Raji (cell line): Measurements from ENCODE around the gene PDE4D.

Experiments
- POLR2A ChIP-seq: IDR thresholded peaks from 2 replicates; pipeline ENCODE4 v1.6.1; 2011; ENCODE audit warnings: low read depth, low read length, control low read depth; ENCODE audit not compliant: insufficient read depth

Gene PDE4D

DNA sequence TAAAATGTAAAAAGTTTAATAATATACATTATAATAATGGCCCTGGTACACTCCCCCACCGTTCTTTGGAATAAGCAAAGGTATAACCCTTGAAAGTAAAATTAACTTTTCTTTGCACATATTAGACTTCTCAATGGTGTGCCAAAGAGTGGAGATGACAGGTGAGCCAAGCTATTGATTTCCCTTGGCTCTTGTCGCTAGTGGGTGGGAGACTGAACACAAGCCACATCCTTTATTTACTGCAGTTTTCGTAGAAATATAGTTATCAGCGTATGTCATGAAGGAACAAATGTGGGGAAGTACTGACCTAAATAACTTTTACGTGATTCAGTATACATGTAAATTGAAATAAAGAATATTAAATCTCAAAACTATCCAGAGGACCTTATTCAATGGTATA, 761.4 kb downstream of the PDE4D start:
- no peak for TF ChIP-seq POLR2A

DNA sequence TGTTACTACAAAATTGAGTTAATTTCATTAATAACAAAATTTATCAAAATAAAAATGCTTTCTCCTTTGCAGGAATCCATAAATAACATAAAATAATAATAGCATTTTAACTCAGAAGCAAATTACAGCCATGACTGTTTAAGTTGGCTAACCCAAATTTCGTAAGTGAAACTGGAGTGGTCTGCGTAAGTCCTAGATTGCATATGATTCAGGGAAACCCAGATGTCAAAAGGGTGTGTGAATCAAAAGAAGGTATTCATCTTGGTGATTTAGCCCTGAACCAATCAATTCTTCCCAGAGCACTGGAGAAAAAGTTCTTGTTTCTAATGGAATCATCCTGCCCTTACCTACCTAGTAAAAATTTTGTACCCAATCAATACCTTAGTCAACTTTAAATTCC, 763.1 kb downstream of the PDE4D start:
- TF ChIP-seq POLR2A, result no peak

DNA sequence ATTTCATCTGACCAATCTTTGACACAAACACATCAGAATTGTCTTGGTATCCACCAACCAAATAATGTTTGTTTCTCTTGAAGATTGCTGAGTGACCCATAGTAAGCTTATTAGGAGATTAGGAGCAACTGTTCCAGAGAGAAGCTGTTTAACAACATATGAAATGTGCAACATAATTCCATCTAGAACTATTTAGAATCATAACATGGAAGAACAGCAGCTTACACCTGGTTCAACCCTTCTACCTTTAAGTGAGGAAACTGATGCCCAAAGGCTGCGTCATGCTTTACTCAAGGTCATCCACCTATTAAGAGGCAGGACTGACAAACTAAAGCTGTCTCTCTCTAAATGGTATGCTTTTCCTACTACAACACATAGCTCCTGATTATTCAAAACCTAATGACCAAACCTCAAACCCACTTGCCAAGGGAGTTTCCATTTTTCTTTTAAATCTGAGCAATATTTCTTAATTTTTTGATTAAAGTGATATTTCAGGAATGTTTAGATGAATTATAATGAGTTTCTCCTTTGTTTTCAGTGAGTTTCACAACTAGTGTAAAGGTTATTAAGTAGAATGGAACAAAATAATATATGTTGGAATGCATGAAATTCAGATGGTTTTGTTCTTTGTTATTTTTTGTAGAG, 764.8 kb downstream of the PDE4D start:
- no peak for TF ChIP-seq POLR2A

DNA sequence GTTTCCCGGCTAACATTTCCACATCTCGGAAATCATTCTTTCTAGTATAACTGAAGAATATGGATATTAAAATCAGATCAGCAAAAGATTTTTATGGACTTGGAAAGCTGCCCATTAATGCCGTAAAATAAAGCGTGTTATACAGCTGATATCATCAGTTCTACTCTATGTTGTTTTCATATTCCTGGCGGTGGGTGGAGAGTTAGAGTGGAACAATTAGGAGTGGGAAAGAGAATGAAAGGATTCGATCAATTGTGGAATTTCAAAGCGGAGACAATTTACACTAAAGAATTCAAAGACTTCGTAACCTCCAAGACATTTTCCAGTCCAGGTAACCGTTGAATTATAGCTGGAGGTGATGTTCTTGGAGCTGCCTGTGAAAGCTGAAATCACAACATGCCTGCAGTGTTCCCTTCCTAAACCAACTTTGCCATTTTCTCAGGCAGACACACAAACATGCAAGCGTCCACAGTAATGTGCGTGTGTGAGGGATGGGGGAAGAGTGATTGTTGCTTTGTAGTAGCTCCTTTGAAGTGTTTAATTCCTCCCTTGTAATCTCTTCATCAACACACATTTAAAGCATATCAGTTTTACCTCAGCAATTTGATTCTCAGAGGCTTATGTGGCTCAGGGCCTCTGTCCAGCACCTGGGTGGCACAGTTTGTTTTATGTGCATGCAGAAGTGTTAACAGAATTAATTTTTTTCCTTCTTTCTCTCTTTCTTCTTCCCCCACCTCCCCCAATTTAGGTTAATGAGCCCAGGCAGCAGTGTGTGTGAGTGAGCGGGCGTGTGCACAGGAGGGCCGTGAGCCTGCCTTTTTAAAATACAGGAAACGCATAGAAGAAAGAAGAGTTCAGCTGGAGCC, 766.6 kb downstream of the PDE4D start:
- TF ChIP-seq POLR2A, result no peak

DNA sequence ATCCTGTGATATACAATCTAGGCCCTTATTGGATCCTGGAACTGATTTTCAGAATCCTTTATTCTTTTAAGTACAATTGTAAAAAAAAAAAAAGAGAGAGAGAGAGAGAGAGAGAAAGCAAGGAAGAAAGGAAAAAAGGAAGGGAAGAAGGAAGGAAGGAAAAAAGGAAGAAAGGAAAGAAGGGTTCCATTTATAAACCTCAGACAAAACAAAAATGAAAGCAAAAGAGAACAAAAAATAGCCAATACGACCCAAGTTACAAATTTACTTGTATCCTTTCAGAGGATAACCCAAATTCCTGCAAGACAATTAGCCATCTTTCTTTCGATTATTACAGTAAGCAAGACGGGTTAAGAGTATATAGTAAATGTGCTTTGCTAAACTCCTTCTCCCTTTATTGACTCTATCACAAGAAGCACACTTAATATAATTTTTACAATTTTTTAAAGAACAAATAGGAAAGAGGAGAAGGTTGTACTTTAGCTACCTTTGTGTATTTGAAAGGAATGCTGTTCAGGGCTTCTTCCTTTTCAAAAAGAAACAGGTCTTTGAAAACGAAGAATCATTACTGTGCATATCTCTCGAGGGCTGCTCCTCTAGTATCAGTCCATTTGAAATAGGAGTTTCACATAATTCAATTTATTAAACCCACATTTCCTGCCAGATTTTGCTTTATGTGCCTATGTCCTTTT, 767.4 kb downstream of the PDE4D start:
- TF ChIP-seq POLR2A, result no peak

DNA sequence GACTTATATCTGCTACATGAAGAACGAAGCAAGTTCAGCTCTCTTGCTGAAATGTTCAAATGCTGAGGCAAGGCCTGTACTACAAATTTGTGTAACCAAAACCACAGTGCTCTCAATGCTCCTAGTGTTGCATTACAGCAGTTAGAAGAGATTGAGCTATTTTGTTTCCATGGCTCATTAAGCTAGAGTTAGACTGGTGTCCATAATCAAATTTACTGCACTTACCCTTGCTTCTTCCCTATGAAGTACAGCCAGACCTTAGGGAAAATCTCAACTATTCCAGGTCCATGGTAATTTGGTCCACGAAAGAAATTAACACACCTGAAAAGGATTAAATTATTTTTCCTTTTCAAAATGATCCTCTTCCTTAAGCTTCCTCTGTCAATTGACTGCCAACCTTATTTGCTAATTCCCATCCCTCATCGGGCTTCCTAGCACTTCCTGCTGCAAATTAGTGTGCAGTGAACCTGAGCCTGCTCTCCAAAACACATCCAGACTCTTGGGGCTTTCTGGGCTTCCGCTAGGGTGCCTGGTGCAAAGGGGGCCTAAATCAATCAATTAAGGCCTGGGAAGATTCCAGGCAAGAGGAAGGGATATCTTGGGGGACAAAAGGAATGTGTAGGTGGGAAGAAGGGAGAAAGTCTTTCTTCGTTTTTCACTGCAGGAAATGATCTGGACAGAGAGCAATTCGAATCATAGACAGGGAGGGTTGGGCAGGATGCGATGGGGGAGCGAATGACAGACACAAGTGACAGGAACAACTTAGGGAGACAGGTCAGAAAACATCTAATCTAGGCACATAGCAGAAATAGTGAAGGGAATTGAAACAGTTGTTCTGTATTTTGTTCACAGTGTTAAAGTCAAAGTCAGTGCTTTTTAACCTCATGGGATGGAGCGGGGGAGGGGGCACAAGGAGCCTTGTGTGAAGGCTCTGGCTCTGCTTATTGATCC, 768.2 kb downstream of the PDE4D start:
- TF ChIP-seq POLR2A, result no peak

DNA sequence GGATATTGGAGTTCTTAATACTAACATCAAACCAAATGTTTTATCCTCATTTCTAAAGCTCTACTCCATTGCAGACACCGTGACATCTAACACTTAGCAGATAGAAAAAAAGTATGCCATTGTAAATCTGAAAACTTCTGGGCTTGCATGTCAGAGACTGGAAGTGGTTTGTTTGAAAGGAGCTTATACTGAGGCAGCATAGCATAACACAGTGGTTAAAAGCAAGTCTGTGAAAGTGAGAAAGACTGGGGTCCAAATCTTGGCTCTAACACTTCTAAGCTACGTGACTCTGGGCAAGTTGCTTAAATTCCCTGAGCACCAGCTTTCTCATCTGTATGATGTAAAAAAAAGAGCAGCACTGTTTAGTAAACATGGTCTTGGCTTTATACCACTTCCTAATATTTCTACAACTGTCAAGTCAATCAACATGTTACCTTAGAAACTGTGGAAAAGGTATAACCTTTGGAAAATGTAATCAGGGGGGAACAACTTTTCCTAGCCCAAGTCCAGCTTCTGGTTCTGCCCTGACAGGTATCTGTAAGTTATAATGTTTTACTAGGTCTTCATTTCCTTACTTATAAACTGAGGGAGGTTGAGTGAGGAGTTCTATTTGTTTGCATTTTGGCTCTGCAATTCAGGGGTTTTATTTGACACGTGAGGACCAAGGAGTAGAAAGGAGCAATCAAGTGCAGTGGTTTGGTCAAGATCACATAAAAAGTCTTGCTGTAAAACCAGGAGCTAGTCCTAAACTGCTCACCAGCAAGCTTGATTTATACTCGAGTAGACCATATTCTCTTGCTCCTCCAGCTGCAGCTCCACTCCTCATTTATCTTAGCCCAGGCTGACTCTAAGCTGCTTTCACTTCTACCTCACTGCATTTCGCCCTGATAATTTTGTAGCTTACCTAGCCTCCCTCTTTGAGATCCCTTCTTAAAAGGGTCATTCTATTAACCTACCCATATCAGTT, 769.6 kb downstream of the PDE4D start:
- TF ChIP-seq POLR2A, result no peak

DNA sequence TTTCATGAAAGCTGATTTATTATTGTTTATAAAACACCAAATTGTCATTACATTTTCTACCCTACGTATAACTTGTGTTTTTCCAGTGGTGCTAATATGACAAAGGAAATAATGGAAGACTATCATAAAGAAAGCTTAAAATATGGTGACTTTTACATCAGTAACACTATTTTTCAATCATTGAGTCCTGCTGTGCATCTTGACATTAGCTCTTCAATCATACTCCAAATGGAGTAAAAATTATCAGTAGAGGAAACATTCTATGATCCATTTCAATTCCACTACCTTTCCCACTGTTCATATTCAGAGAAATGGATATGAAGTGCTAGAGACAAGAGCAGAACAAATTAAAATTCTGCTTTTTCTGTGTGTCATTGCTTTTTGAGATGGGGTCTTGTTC, 774.0 kb downstream of the PDE4D start:
- TF ChIP-seq POLR2A, result no peak

DNA sequence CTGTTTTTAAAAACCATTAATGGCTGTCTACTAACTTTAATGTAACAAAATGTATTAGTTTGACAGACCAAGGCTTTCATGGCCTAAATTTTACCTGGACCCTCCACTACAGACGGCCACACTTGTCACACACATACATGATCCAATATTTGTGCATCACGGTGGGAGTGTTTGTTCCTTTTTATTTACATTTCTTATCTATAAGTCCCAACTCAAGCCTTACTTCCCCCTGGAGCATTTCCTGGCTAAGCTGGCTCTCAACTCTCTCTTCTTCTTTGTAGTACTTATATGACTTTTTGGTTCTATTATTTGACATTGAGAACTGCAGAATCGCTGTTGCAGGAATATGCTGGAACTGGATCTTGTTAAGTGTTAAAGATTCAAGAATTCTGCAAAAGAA, 776.2 kb downstream of the PDE4D start:
- TF ChIP-seq POLR2A, result no peak

DNA sequence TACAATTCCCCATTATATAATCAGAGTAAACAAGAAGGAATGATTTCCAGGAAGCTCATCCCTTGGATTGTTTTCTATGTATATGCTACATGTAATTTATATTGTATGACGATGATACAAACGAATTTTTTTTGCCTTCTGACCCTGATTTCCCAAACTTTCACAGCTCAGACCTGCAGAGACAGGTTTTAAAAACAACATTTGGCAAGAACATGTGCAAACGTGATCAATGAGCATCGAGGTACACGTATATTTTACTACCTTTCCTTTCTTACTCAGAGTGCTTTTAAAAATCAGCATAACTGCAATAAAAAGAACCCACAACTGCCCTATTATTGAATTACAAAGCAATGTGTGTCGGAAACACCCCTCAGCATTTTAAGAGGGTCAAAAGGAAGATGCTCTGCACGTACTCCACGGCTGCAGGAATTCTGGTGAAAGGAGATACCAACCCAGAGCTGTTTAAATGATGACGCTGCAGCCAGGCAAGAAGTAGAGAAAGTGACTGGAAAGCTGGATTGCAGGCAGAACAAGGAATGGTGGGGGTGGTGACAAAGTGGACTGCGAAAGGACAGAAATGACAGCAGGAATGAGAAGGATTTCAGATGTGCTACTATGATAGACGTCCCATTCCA, 777.2 kb downstream of the PDE4D start:
- no peak for TF ChIP-seq POLR2A

DNA sequence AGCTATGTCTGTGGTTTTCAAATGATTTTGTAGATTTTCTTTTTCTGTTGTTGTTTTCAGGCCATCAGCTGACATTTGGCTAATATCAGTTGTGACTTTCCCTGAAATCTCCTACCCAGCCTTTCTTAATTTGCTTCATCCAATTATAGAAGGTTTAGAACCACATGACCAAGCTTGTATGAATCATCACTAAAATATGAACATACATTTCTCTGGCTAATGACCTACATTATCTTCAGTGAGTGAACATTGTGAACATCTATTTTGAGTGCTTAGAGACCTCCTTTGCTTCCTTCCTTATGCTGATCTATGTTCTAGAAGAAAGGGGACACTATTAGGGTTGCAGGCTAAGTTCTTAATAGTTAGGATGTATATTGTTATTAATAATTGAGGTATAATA, 778.2 kb downstream of the PDE4D start:
- no peak for TF ChIP-seq POLR2A

DNA sequence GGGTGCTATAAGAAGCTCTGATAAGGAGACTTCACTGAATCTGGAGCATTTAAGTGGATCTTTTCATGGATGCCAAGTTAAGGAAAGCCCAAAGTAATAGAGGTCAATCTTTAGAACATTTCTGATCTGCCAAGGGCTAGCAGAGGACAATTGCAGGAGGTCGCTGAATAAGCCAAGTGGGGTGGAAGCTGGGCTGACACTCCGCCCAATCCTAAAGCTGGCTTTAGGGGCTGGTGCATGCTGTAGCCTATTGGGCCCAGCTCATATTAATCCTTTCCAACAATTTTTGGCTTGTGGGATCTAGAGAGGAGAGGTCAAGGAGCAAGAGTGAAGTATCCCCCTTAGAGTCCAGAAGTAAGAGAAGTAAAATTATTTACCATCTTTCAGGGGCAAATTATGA, 784.1 kb downstream of the PDE4D start:
- no peak for TF ChIP-seq POLR2A

DNA sequence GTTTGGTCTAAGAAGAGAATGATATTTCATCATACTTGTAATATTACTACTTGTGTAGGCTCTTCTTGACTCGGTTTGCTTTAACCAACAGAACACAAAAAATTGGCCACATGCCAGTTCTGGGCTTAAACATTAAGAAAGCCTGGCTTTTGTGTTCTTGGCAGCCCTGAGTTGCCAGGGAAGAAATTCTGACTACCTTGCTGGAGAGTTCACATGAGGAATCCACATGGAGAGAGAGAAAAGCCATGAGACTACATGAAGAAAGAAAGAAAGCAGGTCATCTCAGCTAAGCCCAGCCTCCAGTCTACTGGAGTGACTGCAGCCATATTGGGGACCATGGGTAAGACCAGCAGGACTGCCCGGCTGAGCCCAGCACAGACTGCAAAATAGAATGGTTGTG, 785.8 kb downstream of the PDE4D start:
- no peak for TF ChIP-seq POLR2A
